Measurements from ENCODE around the gene PDGFB.

PDGFB gene

GRCh38 chr22:39255449-39256185, 10.8 kb upstream of the PDGFB start:
- no peak for DNase-seq
- no peak for TF ChIP-seq CTCF (IDR thresholded peaks at IDR 0.05; ENCODE audit: low read depth, low read length, missing control alignments)
- H3K27me3 ChIP-seq (replicated peaks), result no peaks in the 10 kb centered on the region
- H3K36me3 ChIP-seq (replicated peaks), result no peaks in the 10 kb centered on the region
- no peak overlapping the region for H3K4me3 ChIP-seq (ENCODE audit: low read depth, low read length)
- no peak overlapping the region for H3K27ac ChIP-seq
- in situ Hi-C loops (cut with HindIII; ENCODE audit: low pct_ligation_motif_present, low sequenced_read_pairs), result no loop called here

- H3K27ac ChIP-seq, result peak overlapping the region; percentile 7
- peak; percentile 48 for DNase-seq
- in situ Hi-C loops (cut with HindIII; ENCODE audit: low pct_ligation_motif_present, low sequenced_read_pairs), result no loop called here
- no peaks in the 10 kb centered on the region for H3K27me3 ChIP-seq (replicated peaks)
- no peaks in the 10 kb centered on the region for H3K36me3 ChIP-seq (replicated peaks)
- no peak overlapping the region for H3K4me3 ChIP-seq (ENCODE audit: low read depth, low read length)
- no peak for TF ChIP-seq CTCF (IDR thresholded peaks at IDR 0.05; ENCODE audit: low read depth, low read length, missing control alignments)
Observed at GRCh38 chr22:39254789-39255298, 10.1 kb upstream of the PDGFB start.

- in situ Hi-C loops (cut with HindIII; ENCODE audit: low pct_ligation_motif_present, low sequenced_read_pairs), result no loop called here
- no peak for DNase-seq
- Histone ChIP-seq H3K27ac (no peak overlapping the region), H3K27me3 (replicated peaks) (no peaks in the 10 kb centered on the region), H3K36me3 (replicated peaks) (no peaks in the 10 kb centered on the region), H3K4me3 (ENCODE audit: low read depth, low read length) (no peak overlapping the region)
- TF ChIP-seq CTCF (IDR thresholded peaks at IDR 0.05; ENCODE audit: low read depth, low read length, missing control alignments), result no peak
Observed at GRCh38 chr22:39254122-39254521, 9.3 kb upstream of the PDGFB start.

GRCh38 chr22:39253435-39254070, 8.8 kb upstream of the PDGFB start:
- Histone ChIP-seq H3K27me3 (replicated peaks) (no peaks in the 10 kb centered on the region), H3K36me3 (replicated peaks) (no peaks in the 10 kb centered on the region), H3K4me3 (ENCODE audit: low read depth, low read length) (no peak overlapping the region), H3K27ac (peak overlapping the region; percentile 3)
- in situ Hi-C loops (cut with HindIII; ENCODE audit: low pct_ligation_motif_present, low sequenced_read_pairs), result no loop called here
- no peak for TF ChIP-seq CTCF (IDR thresholded peaks at IDR 0.05; ENCODE audit: low read depth, low read length, missing control alignments)
- DNase-seq, result peak; percentile 72

- Histone ChIP-seq H3K27ac (no peak overlapping the region), H3K27me3 (replicated peaks) (no peaks in the 10 kb centered on the region), H3K4me3 (ENCODE audit: low read depth, low read length) (peak overlapping the region; percentile 5), H3K36me3 (replicated peaks) (no peaks in the 10 kb centered on the region)
- in situ Hi-C loops (cut with HindIII; ENCODE audit: low pct_ligation_motif_present, low sequenced_read_pairs), result no loop called here
- DNase-seq, result no peak
- no peak for TF ChIP-seq CTCF (IDR thresholded peaks at IDR 0.05; ENCODE audit: low read depth, low read length, missing control alignments)
Observed at GRCh38 chr22:39252461-39253434, 8.0 kb upstream of the PDGFB start.

All from brain microvascular endothelial cell (primary cell).